Retinal pigment epithelial cell (primary cell): ENCODE results near the gene REPS1.

Experiments used
- DNase-seq: peaks from one replicate; pipeline ENCODE4 v3.0.0-alpha.2; 2010; ENCODE audit warnings: low read depth
- H3K4me3 ChIP-seq: 2 replicates; pipeline ENCODE4 v1.5.1; 2011; ENCODE audit warnings: mild to moderate bottlenecking, low read length, control low read depth, moderate library complexity
- CTCF ChIP-seq: conservative IDR thresholded peaks from 2 replicates; pipeline ENCODE4 v1.5.1; 2011; ENCODE audit warnings: low read depth, low read length, control low read depth, inconsistent platforms

The REPS1 gene

GRCh38 chr6:139014945-139015344 lies 26.9 kb upstream of the REPS1 start:
- H3K4me3 ChIP-seq, result no peak overlapping the region
- no peak for DNase-seq
- no peak for TF ChIP-seq CTCF

DNA sequence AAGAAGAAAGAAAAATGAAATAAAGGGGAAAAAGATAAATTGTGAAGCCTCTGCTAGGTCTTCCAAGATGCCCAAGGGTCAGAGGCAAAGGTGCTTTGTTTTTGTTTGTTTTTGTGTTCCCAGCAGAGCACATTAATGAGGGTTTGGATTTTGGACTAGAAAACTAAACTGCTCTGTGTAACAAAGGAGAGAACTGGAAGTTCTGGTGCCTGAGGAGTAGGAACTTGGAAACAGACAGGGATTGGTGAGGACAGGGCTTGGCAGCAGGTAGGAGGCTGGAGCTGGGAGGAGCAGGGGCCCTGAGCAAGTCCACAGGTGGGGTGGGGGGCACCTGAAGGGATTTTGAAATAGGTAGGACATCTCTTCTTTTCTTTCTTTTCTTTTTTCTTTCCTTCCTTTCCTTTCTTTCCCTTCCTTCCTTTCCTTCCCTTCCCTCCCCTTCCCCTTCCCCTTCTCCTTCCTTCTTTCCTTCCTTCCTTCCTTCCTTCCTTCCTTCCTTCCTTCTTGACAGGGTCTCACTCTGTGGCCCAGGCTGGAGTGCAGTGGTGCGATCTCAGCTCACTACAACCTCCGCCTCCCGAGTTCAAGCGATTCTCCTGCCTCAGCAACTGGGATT lies 25.2 kb upstream of the REPS1 start:
- H3K4me3 ChIP-seq, result no peak overlapping the region
- no peak for DNase-seq
- no peak for TF ChIP-seq CTCF

GRCh38 chr6:139011980-139012379 lies 23.9 kb upstream of the REPS1 start:
- no peak for TF ChIP-seq CTCF
- DNase-seq, result peak; percentile 55
- H3K4me3 ChIP-seq, result no peak overlapping the region

DNA sequence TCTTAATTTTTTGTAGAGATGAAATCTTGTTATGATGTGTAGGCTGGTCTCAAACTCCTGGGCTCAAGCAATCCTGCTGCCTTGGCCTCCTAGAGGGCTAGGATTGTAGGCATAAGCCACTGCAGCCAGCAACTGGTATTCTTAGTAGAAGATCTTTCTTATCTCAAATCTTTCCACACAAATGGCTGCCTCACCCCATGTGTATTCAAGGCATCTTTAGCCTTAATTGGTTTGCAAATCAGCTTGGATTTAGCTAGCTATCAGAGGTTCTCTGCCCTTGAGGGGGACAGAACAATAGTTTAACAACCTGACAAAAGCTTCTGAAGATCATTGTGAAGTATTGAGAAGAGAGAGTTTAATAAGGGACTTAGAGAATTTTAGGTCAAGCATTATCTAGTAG lies 22.6 kb upstream of the REPS1 start:
- TF ChIP-seq CTCF, result peak; percentile 1
- no peak for DNase-seq
- H3K4me3 ChIP-seq, result no peak overlapping the region

GRCh38 chr6:139008117-139008516 lies 20.1 kb upstream of the REPS1 start:
- no peak overlapping the region for H3K4me3 ChIP-seq
- no peak for DNase-seq
- no peak for TF ChIP-seq CTCF

GRCh38 chr6:139007428-139007827 lies 19.4 kb upstream of the REPS1 start:
- no peak for DNase-seq
- no peak for TF ChIP-seq CTCF

GRCh38 chr6:139006477-139006876 lies 18.4 kb upstream of the REPS1 start:
- DNase-seq, result no peak
- no peak overlapping the region for H3K4me3 ChIP-seq
- no peak for TF ChIP-seq CTCF

More at GRCh38 chr6:139007428-139007827, 19.4 kb upstream of the REPS1 start:
- no peak overlapping the region for H3K4me3 ChIP-seq
